Common myeloid progenitor, CD34-positive (primary cell): ENCODE results near the gene PCDH20. TPM values are rescaled to one million over a fixed set of nuclear protein-coding genes. Genes with fewer than 3 reads are reported as not detected.

Experiments
- CTCF ChIA-PET: fragments of 350-600 bp; sonication (Branson Sonifier 250); formaldehyde crosslinking; loops from one replicate; lab custom pipeline; 2021; ENCODE audit warnings: antibody characterized with exemption; lab: Charles Lee
- POLR2A ChIA-PET: fragments of 350-600 bp; sonication (Branson Sonifier 250); formaldehyde crosslinking; loops from one replicate; lab custom pipeline; 2021; ENCODE audit warnings: antibody characterized with exemption; lab: Charles Lee
- DNase-seq, 3 donors: peaks; one replicate each; pipeline versions ENCODE4 v3.0.0 to v3.0.0-alpha.2; 2013
- H3K27ac ChIP-seq, 2 experiments: 1 replicate in 1 of 2; 2 replicates in 1 of 2; pipeline ENCODE4 v1.7.0; 2013; ENCODE audit warnings: inconsistent platforms in 2 of 2, low read length in 2 of 2, mild to moderate bottlenecking in 2 of 2, low read depth in 1 of 2, moderate library complexity in 1 of 2; ENCODE audit not compliant: severe bottlenecking in 2 of 2, insufficient read depth in 1 of 2, poor library complexity in 1 of 2
- H3K27me3 ChIP-seq, 5 experiments: replicated peaks in 2 of 5; 1 replicate in 3 of 5; 2 replicates in 2 of 5; pipeline versions ENCODE4 v1.6.1 to v1.7.0; 2013; ENCODE audit warnings: low read length in 4 of 5, mild to moderate bottlenecking in 2 of 5, moderate library complexity in 2 of 5, inconsistent platforms in 1 of 5; ENCODE audit not compliant: insufficient read depth in 5 of 5, control insufficient read depth in 4 of 5
- H3K36me3 ChIP-seq, 4 experiments: 1 replicate in 2 of 4; 2 replicates in 2 of 4; pipeline versions ENCODE4 v1.6.1 to v1.7.0; 2013; ENCODE audit warnings: low read length in 3 of 4, control low read depth in 1 of 4, mild to moderate bottlenecking in 1 of 4; ENCODE audit not compliant: control insufficient read depth in 4 of 4, insufficient read depth in 4 of 4
- H3K4me1 ChIP-seq, 4 experiments: 1 replicate in 3 of 4; 2 replicates in 1 of 4; pipeline versions ENCODE4 v1.6.1 to v1.7.1; 2013; ENCODE audit warnings: low read length in 3 of 4, mild to moderate bottlenecking in 3 of 4, control low read depth in 1 of 4, inconsistent platforms in 1 of 4, moderate library complexity in 1 of 4; ENCODE audit not compliant: control insufficient read depth in 4 of 4, insufficient read depth in 4 of 4; ENCODE audit errors: control extremely low read depth in 1 of 4
- H3K4me3 ChIP-seq, 7 experiments: 1 replicate in 4 of 7; 2 replicates in 3 of 7; pipeline versions ENCODE4 v1.5.1 to v1.7.0; 2013; ENCODE audit warnings: mild to moderate bottlenecking in 7 of 7, low read length in 6 of 7, moderate library complexity in 6 of 7, inconsistent platforms in 2 of 7, low read depth in 2 of 7, control low read depth in 1 of 7; ENCODE audit not compliant: insufficient read depth in 4 of 7, control insufficient read depth in 1 of 7; ENCODE audit errors: extremely low read depth in 1 of 7
- H3K9me3 ChIP-seq, 5 experiments: 1 replicate in 4 of 5; 2 replicates in 1 of 5; pipeline versions ENCODE4 v1.6.1 to v1.7.1; 2013; ENCODE audit warnings: low read length in 4 of 5, mild to moderate bottlenecking in 2 of 5, inconsistent platforms in 1 of 5, low read depth in 1 of 5, moderate library complexity in 1 of 5; ENCODE audit not compliant: control insufficient read depth in 4 of 5, insufficient read depth in 2 of 5; ENCODE audit errors: control extremely low read depth in 1 of 5
- WGBS: methylation state at CpG from one replicate; pipeline ENCODE4 v1.1.5; 2013; ENCODE audit not compliant: insufficient coverage; 5-methylcytosine and 5-hydroxymethylcytosine counted together
- polyA plus RNA-seq: library from polyadenylated mRNA; unstranded; fragments of 120-200 nt; gene quantifications from one replicate; pipeline ENCODE4 v1.2.1, GENCODE V29; 2013

The PCDH20 gene
- 0.11 TPM for polyA plus RNA-seq

- no peaks in the 10 kb centered on the region for H3K9me3 ChIP-seq
- no peaks in the 10 kb centered on the region for H3K36me3 ChIP-seq
- CTCF ChIA-PET, result no interaction called here
- H3K27ac ChIP-seq, result no peak within 1 kb of the TSS
- peaks cover 4 to 24% (median 15%) of the 10 kb centered on the region in 4 experiments for H3K4me1 ChIP-seq
- no peak for DNase-seq
- peaks cover 3 to 46% (median 24%) of the 10 kb centered on the region in 5 experiments for H3K27me3 ChIP-seq
- 64% methylated on average over 2 of the region's 3 CpGs for WGBS
- POLR2A ChIA-PET, result no interaction called here
- peak within 1 kb of the TSS in 6 of 7 experiments; percentile 21 to 84 (median 68) for H3K4me3 ChIP-seq
These were observed at the start of gene PCDH20 for GRCh38 chr13:61415749-61416148. PCDH20 (minus strand) TSS chr13:61415849; CDS start chr13:61415158, 691 bp downstream.

- CTCF ChIA-PET, result no interaction called here
- DNase-seq, result no peak
- WGBS, result 85% methylated on average over 1 of the region's 1 CpG
- Histone ChIP-seq H3K27ac (no peak overlapping the region), H3K27me3 (no peaks in the 10 kb centered on the region), H3K4me1 (no peaks in the 10 kb centered on the region), H3K4me3 (no peak overlapping the region), H3K9me3 (no peaks in the 10 kb centered on the region), H3K36me3 (no peaks in the 10 kb centered on the region)
- POLR2A ChIA-PET, result no interaction called here
These were observed 47.4 kb upstream of the PCDH20 start for GRCh38 chr13:61463024-61463423.

GRCh38 chr13:61453121-61453520 lies 37.5 kb upstream of the PCDH20 start:
- Histone ChIP-seq H3K27me3 (no peaks in the 10 kb centered on the region), H3K4me1 (no peaks in the 10 kb centered on the region), H3K4me3 (no peak overlapping the region), H3K36me3 (no peaks in the 10 kb centered on the region), H3K9me3 (peaks cover 0 to 3% (median 0%) of the 10 kb centered on the region in 5 experiments), H3K27ac (no peak overlapping the region)
- CTCF ChIA-PET, result no interaction called here
- no peak for DNase-seq
- WGBS, result no CpG with 5 or more reads among the region's 1 CpG
- POLR2A ChIA-PET, result no interaction called here

GRCh38 chr13:61432029-61432428 lies 16.4 kb upstream of the PCDH20 start:
- H3K9me3 ChIP-seq, result no peaks in the 10 kb centered on the region
- H3K27me3 ChIP-seq, result no peaks in the 10 kb centered on the region
- POLR2A ChIA-PET, result no interaction called here
- no peaks in the 10 kb centered on the region for H3K4me1 ChIP-seq
- no peak for DNase-seq
- no peak overlapping the region for H3K27ac ChIP-seq
- CTCF ChIA-PET, result no interaction called here
- WGBS, result no CpG with 5 or more reads among the region's 1 CpG
- no peaks in the 10 kb centered on the region for H3K36me3 ChIP-seq
- no peak overlapping the region for H3K4me3 ChIP-seq

- H3K4me1 ChIP-seq, result no peaks in the 10 kb centered on the region
- DNase-seq, result no peak
- ChIA-PET POLR2A (no interaction called here), CTCF (interaction anchor here (1.3 kb wide), 1 partner anchor 14 kb away, joined by 3 read pairs; no protein-coding TSS in a partner anchor)
- H3K36me3 ChIP-seq, result no peaks in the 10 kb centered on the region
- no peaks in the 10 kb centered on the region for H3K27me3 ChIP-seq
- no peaks in the 10 kb centered on the region for H3K9me3 ChIP-seq
- no peak overlapping the region for H3K4me3 ChIP-seq
- WGBS, result no CpG with 5 or more reads among the region's 1 CpG
- no peak overlapping the region for H3K27ac ChIP-seq
These were observed 8.3 kb upstream of the PCDH20 start for GRCh38 chr13:61423915-61424314.

GRCh38 chr13:61417086-61417570 lies 1.5 kb upstream of the PCDH20 start:
- WGBS, result 72% methylated on average over 2 of the region's 5 CpGs
- Histone ChIP-seq H3K36me3 (no peaks in the 10 kb centered on the region), H3K27me3 (peaks cover 3 to 39% (median 24%) of the 10 kb centered on the region in 5 experiments), H3K4me3 (no peak overlapping the region), H3K4me1 (peaks cover 4 to 24% (median 15%) of the 10 kb centered on the region in 4 experiments), H3K27ac (no peak overlapping the region), H3K9me3 (no peaks in the 10 kb centered on the region)
- no peak for DNase-seq
- CTCF ChIA-PET, result interaction anchor here (1.0 kb wide), 1 partner anchor 12 kb away, joined by 4 read pairs; no protein-coding TSS in a partner anchor
- POLR2A ChIA-PET, result no interaction called here

GRCh38 chr13:61415058-61415721 lies 459 bp downstream of the PCDH20 start:
- H3K27ac ChIP-seq, result no peak overlapping the region
- H3K36me3 ChIP-seq, result no peaks in the 10 kb centered on the region
- H3K9me3 ChIP-seq, result no peaks in the 10 kb centered on the region
- peak; percentile 57 to 87 (median 78) for DNase-seq
- ChIA-PET POLR2A (no interaction called here), CTCF (no interaction called here)
- H3K27me3 ChIP-seq, result peaks cover 3 to 46% (median 24%) of the 10 kb centered on the region in 5 experiments
- WGBS, result under 1% methylated on average over 27 of the region's 30 CpGs
- H3K4me1 ChIP-seq, result peaks cover 4 to 24% (median 15%) of the 10 kb centered on the region in 4 experiments
- peak overlapping the region in 5 of 7 experiments; percentile 63 to 84 (median 69) for H3K4me3 ChIP-seq
